ENCODE data around the gene NPAS3. TPM values are rescaled to one million over a fixed set of nuclear protein-coding genes. Genes with fewer than 3 reads are reported as not detected.

Gene NPAS3
- total RNA-seq, 1 donor from 2014 or later: 0.95 TPM

- DNase-seq (no peak), ATAC-seq (no peak)
- H3K36me3 ChIP-seq: no peaks in the 10 kb centered on the region
- H3K27ac ChIP-seq: no peak overlapping the region
- intact Hi-C loops (cut with DNase I): no loop called here
- TF ChIP-seq, protein P1, sequence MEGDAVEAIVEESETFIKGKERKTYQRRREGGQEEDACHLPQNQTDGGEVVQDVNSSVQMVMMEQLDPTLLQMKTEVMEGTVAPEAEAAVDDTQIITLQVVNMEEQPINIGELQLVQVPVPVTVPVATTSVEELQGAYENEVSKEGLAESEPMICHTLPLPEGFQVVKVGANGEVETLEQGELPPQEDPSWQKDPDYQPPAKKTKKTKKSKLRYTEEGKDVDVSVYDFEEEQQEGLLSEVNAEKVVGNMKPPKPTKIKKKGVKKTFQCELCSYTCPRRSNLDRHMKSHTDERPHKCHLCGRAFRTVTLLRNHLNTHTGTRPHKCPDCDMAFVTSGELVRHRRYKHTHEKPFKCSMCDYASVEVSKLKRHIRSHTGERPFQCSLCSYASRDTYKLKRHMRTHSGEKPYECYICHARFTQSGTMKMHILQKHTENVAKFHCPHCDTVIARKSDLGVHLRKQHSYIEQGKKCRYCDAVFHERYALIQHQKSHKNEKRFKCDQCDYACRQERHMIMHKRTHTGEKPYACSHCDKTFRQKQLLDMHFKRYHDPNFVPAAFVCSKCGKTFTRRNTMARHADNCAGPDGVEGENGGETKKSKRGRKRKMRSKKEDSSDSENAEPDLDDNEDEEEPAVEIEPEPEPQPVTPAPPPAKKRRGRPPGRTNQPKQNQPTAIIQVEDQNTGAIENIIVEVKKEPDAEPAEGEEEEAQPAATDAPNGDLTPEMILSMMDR (IDR thresholded peaks at IDR 0.05): no peak
- H3K27me3 ChIP-seq (ENCODE audit: low read depth): no peaks in the 10 kb centered on the region
- no peak overlapping the region for H3K4me3 ChIP-seq
- no peaks in the 10 kb centered on the region for H3K9me3 ChIP-seq
- no peaks in the 10 kb centered on the region for H3K4me1 ChIP-seq
These were observed 279.3 kb downstream of the NPAS3 start for GRCh38 chr14:33218026-33218425.

- no peak overlapping the region for H3K27ac ChIP-seq
- no peaks in the 10 kb centered on the region for H3K36me3 ChIP-seq
- DNase-seq: no peak
- intact Hi-C loops (cut with DNase I): no loop called here
- H3K4me3 ChIP-seq: no peak overlapping the region
- no peaks in the 10 kb centered on the region for H3K4me1 ChIP-seq
- ATAC-seq: no peak
- H3K9me3 ChIP-seq: no peaks in the 10 kb centered on the region
- TF ChIP-seq, protein P1 (IDR thresholded peaks at IDR 0.05): no peak
- no peaks in the 10 kb centered on the region for H3K27me3 ChIP-seq (ENCODE audit: low read depth)
These were observed 281.3 kb downstream of the NPAS3 start for GRCh38 chr14:33219957-33220356.

DNA sequence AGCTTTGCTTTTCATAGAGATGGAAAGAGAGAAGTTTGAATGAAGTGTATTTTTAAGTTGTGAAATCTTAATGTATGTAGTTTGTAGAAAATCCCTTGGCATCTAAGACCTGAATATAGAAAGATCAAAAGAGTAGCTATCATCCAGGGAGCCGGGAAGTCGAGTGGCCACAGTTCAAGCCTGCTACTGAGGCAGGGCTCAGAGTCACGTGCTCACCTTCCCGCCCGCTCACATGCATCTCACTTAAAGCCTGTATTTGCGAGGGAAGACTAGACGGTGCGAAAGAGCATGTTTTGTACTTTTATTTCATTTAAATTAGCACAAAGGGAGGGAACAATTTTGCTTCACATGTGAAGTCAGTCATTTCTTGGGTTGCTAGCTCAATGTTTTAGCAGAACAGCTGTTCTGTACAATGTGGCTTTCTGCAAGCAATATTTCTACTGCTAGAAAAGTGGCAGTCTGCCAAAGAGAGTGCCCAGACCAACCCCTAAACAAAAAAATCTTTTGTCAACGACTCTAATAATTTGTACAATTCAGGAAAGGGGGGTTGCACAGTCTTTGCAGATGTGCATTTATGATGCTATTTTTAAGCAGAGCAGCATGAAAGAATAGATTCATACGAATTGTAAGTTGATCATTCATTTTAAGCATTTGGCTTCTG, 290.7 kb downstream of the NPAS3 start:
- Histone ChIP-seq H3K4me3 (no peak overlapping the region), H3K4me1 (no peaks in the 10 kb centered on the region), H3K27ac (no peak overlapping the region), H3K9me3 (no peaks in the 10 kb centered on the region), H3K36me3 (no peaks in the 10 kb centered on the region), H3K27me3 (ENCODE audit: low read depth) (no peaks in the 10 kb centered on the region)
- ATAC-seq: no peak
- intact Hi-C loops (cut with DNase I): no loop called here
- TF ChIP-seq, protein P1 (IDR thresholded peaks at IDR 0.05): no peak
- DNase-seq: no peak

DNA sequence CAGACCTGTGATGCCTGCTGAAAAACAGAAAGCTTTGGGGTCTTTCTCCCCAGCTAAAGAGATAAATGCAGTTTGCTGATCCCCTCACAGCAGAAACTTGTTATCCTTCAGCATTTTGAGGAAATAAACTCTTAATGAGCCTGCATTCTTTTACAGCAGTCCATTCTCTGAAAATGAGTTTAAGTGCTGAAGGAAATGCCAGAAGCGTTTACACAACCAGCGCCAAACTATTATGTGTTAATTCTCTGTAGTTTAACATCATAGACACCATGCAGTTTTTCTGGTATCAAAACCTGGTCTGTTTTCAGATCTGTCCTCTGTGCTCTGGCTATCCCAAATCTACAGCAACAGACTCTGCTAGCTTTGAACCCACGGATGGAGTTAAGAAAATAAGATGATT, 291.3 kb downstream of the NPAS3 start:
- Histone ChIP-seq H3K4me1 (no peaks in the 10 kb centered on the region), H3K4me3 (no peak overlapping the region), H3K36me3 (no peaks in the 10 kb centered on the region), H3K27ac (no peak overlapping the region), H3K27me3 (ENCODE audit: low read depth) (no peaks in the 10 kb centered on the region), H3K9me3 (no peaks in the 10 kb centered on the region)
- intact Hi-C loops (cut with DNase I): no loop called here
- TF ChIP-seq, protein P1 (IDR thresholded peaks at IDR 0.05): no peak
- no peak for DNase-seq
- no peak for ATAC-seq

DNA sequence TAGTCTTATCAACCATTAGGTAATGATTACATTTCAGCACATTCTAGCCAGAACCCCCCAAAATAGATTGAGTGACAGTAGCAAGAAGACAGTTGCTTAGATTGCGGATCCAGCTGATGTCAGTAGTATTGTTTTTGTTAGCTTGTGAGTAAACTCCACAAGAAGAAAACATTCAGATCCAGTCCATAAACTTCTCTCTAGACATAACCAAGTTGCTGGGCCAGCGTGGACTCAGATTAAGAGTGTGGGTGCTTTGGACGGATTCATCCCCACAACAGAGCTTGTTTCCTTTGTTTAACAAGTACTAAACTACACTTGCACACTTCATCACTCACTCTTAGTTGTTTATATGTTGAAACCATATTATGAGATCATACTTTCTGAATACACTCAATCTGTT, 293.4 kb downstream of the NPAS3 start:
- H3K9me3 ChIP-seq: no peaks in the 10 kb centered on the region
- H3K36me3 ChIP-seq: no peaks in the 10 kb centered on the region
- DNase-seq: no peak
- TF ChIP-seq, protein P1 (IDR thresholded peaks at IDR 0.05): no peak
- no peaks in the 10 kb centered on the region for H3K27me3 ChIP-seq (ENCODE audit: low read depth)
- no peak overlapping the region for H3K27ac ChIP-seq
- ATAC-seq: no peak
- intact Hi-C loops (cut with DNase I): no loop called here
- H3K4me3 ChIP-seq: no peak overlapping the region
- no peaks in the 10 kb centered on the region for H3K4me1 ChIP-seq
